ENCODE results near the gene GUCY1A2.

The GUCY1A2 gene

GRCh38 chr11:106727256-106727655 is 291.0 kb downstream of the GUCY1A2 start:
- DNase-seq: no peak

- no peak for DNase-seq
Observed at GRCh38 chr11:106724293-106724892, 293.9 kb downstream of the GUCY1A2 start.

- no peak for DNase-seq
Observed at GRCh38 chr11:106723071-106723470, 295.2 kb downstream of the GUCY1A2 start.

- no peak for DNase-seq
Observed at GRCh38 chr11:106717222-106717621, 301.1 kb downstream of the GUCY1A2 start.

- no peak for DNase-seq
Observed at GRCh38 chr11:106714199-106714598, 304.1 kb downstream of the GUCY1A2 start.

- DNase-seq: no peak
Observed at GRCh38 chr11:106708348-106708747, 309.9 kb downstream of the GUCY1A2 start.

- DNase-seq: no peak
Observed at GRCh38 chr11:106706355-106706754, 311.9 kb downstream of the GUCY1A2 start.

GRCh38 chr11:106702805-106703204 is 315.5 kb downstream of the GUCY1A2 start:
- DNase-seq: no peak

GRCh38 chr11:106697058-106697457 is 321.2 kb downstream of the GUCY1A2 start:
- DNase-seq: no peak

- no peak for DNase-seq
Observed at GRCh38 chr11:106695506-106695905, 322.8 kb downstream of the GUCY1A2 start.

GRCh38 chr11:106694501-106694900 is 323.8 kb downstream of the GUCY1A2 start:
- no peak for DNase-seq

- no peak for DNase-seq
Observed at GRCh38 chr11:106691807-106692365, 326.4 kb downstream of the GUCY1A2 start.

GRCh38 chr11:106690923-106691322 is 327.4 kb downstream of the GUCY1A2 start:
- DNase-seq: no peak

- DNase-seq: no peak
Observed at GRCh38 chr11:106684944-106685343, 333.3 kb downstream of the GUCY1A2 start.

- DNase-seq: no peak
Observed at GRCh38 chr11:106683435-106683834, 334.8 kb downstream of the GUCY1A2 start.

GRCh38 chr11:106681435-106681834 is 336.8 kb downstream of the GUCY1A2 start:
- DNase-seq: no peak

- no peak for DNase-seq
Observed at GRCh38 chr11:106679581-106679980, 338.7 kb downstream of the GUCY1A2 start.

GRCh38 chr11:106679181-106679580 is 339.1 kb downstream of the GUCY1A2 start:
- DNase-seq: no peak

- no peak for DNase-seq
Observed at GRCh38 chr11:106670069-106670468, 348.2 kb downstream of the GUCY1A2 start.

- no peak for DNase-seq
Observed at GRCh38 chr11:106668147-106668546, 350.1 kb downstream of the GUCY1A2 start.

GRCh38 chr11:106656646-106657045 is 361.6 kb downstream of the GUCY1A2 start:
- DNase-seq: no peak

- no peak for DNase-seq
Observed at GRCh38 chr11:106644824-106645223, 373.5 kb downstream of the GUCY1A2 start.

- DNase-seq: no peak
Observed at GRCh38 chr11:106642331-106642730, 375.9 kb downstream of the GUCY1A2 start.

GRCh38 chr11:106632283-106632682 is 386.0 kb downstream of the GUCY1A2 start:
- DNase-seq: no peak

- no peak for DNase-seq
Observed at GRCh38 chr11:106627694-106628093, 390.6 kb downstream of the GUCY1A2 start.

Measured in NCI-H1436 treated with DMSO at 0.1 percent for 48 hours (cell line).